COLO829 (cell line): ENCODE data around the gene MYOZ2.

Experiments
- DNase-seq: peaks from one replicate; pipeline ENCODE4 v3.0.0; 2012; ENCODE audit warnings: low spot score

The MYOZ2 gene

GRCh38 chr4:119135721-119136121, at the start of gene MYOZ2:
MYOZ2 (plus strand) TSS chr4:119135832; CDS start chr4:119136526, 694 bp downstream.
- no peak for DNase-seq

DNA sequence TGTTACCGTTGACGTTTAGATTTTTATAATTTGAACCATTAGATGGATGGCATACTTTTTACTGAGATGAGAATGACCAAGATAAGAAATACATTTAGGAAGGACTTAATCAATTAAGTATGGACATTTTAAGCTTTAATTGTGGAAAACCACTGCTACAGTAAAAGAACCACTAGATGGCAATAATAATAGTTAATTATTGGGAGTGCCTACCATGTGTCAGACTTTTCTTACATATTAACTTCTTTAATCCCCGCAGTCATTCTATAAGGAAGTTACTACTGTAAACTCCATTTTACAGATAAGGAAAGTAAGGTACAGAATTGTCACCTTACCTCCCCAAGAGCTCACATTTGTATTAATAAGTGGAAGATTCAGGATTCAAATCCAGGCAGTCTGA, 48.5 kb upstream of the MYOZ2 start:
- DNase-seq = peak; percentile 43

GRCh38 chr4:119087656-119088055, 48.0 kb upstream of the MYOZ2 start:
- no peak for DNase-seq

DNA sequence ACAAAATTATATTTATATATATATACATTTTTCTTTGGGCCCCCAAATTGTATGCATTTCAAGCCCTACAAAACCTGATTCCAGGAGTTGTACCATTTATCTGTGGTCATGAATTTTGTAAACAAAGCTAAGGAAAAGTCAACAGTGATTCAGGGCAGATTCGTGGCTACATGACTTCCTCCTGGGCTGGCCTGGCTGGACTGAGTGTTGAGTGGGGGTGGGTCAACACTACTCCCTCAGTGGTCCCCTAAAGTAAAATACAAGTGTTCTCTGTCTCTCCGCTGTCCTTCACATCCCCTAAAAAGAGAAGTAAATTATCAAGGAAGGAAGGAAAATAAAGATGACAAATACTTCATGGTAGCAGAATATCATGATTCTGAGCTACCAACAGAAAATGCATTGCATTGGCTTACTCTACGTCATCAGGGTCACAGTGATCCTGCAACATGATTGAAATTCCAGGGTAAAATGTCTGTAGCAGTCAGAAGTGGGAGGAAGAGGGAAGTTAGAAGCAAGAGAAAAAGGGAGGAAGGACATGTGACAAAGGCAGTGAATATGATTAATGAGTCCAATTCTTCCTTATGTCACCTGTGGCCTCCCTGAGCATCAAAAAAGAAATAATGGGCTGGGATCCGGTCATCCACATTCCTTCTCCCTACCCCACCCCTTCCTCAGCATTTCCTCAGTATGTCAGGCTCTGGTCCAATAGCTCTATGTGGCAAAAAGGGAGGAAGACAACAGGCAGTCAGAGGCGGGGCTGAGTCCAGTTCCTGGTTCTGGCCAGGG, 42.4 kb upstream of the MYOZ2 start:
- no peak for DNase-seq

DNA sequence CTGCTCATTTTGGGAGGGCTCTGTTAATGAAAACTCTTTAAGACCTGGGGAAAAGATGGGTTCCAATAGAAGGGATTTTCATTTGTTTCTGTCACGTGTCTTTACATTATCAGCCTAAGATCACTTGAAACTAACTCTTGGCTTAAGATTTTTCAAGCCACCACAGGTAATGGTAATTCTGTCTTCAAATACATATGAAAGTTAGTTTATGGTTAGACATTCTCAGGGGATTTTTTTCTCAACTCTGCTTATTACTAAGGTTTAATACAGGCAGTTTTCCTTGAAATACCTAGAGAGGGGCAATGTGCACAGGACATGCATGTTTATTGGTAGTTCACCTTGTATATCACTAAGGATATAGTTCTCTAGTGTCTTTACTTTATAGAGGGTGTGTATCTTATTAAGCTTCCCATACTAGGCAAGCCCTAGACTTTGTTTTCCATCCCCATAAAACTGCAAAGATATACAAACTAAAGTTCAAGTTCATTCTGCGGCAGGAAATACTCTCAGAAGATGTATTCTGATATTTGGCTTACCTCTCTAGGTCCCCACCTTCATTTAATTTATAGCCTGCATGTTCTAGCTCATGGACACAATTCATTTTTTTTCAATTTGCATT, 38.2 kb upstream of the MYOZ2 start:
- DNase-seq = no peak

DNA sequence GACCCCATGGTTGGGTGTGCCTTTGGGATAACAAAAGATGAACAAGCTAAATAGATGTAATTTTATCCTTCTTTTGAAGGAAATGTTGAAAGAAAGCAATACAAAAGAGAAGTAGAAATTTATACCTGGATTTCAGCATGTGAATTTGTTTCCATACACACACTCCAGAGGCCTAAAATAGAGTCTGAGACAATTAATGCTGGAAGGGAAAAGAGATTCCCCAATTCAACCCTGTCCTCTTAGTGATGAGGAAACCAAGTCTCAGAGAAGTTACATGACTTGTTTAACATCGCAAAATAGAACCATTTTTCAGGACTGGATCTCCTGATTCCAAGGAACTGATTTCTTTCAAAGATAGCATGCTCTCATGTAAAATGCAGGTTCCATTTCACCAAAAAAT, 37.3 kb upstream of the MYOZ2 start:
- no peak for DNase-seq

DNA sequence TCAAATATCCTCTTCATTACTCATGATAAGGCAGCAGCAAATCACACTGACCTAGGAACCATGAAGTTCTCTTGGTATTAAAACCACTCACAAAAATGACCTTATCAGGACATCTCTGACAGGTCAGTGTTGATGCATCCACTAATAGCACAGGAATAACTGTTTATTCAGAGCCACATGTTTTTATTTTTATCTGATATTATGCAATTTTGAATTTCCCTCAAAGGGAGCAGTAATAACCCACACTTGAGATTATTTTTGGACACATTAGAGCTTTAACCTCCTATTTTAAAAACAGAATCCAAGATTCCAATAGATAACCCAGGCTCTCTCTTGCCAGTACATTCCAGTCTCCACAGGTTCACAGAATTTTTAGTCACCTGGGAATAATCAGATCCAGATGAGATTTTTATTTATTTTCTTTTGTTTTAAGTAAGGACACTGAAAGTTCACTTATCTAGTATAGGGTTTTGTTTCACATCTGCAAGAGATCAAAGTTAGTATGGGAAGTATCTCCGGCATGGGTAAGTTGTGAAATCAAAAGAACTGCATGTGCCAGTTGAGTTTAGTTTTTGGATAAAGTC, 36.3 kb upstream of the MYOZ2 start:
- DNase-seq = no peak

DNA sequence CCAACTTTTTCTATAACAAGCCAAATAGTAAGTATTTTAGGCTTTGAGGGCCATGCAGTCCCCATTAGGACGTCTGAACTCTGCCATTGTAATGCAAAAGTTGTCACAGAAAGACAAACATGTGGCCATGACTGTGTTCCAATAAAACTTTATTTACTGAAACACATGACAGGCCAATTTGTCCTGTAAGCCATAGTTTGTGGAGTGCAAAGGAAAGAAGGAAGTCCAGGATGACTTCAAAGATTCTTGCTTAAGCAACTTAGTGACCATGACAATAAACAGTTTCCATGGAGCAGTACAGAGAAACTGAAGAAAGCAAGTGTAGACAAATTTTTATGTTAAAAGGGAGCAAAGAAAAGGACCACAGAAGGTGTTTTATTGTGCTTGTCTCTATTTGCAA, 35.0 kb upstream of the MYOZ2 start:
- no peak for DNase-seq

DNA sequence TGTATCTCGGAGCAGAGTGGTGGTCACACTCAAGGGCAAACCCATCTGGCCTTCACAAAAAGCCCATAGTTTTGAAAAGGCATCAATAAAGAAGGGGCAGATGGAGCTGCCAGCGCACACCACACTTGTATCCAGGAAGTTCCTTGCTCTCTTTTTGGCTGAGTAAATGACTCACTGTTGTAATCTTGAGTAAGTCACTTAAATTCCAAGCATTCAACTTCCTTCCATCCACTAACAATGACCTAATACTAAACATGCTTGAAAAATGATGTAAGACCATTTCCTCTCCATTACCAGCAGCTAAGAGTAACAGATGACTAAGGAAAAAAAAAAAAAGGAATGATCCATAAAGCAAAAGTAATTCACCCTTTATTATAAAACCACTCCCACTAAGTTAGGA, 32.4 kb upstream of the MYOZ2 start:
- peak; percentile 80 for DNase-seq

DNA sequence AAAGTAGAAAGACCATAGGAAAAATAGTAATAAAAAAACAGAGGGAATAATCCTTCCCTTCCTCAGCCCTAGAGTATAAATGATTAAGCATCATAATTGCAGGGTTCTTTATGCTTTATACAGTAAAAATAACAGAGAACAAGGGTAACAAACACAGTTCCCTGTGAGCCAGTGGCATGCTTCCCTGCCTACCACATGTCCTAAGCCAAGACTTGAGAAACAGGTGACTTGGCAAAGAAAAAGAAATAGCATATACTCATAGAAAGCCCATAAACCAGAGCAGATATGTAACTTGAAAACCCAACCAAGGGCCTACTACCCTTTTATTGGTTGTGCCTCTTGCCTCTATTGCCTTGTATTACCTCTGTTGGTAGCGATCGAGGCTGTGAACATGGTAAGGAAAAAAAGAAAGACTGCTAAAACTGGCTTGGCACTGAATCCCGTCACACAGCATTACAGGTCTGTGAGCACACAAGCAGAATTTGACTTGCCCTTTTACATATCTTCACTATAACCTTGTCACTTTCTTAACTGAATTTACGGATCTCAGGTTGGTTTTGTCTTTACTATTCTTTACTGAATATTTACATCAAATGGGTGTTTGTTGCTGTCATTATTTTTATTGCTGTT, 30.9 kb upstream of the MYOZ2 start:
- DNase-seq = no peak

- DNase-seq = no peak
These were observed 30.0 kb upstream of the MYOZ2 start for GRCh38 chr4:119105605-119106004.

DNA sequence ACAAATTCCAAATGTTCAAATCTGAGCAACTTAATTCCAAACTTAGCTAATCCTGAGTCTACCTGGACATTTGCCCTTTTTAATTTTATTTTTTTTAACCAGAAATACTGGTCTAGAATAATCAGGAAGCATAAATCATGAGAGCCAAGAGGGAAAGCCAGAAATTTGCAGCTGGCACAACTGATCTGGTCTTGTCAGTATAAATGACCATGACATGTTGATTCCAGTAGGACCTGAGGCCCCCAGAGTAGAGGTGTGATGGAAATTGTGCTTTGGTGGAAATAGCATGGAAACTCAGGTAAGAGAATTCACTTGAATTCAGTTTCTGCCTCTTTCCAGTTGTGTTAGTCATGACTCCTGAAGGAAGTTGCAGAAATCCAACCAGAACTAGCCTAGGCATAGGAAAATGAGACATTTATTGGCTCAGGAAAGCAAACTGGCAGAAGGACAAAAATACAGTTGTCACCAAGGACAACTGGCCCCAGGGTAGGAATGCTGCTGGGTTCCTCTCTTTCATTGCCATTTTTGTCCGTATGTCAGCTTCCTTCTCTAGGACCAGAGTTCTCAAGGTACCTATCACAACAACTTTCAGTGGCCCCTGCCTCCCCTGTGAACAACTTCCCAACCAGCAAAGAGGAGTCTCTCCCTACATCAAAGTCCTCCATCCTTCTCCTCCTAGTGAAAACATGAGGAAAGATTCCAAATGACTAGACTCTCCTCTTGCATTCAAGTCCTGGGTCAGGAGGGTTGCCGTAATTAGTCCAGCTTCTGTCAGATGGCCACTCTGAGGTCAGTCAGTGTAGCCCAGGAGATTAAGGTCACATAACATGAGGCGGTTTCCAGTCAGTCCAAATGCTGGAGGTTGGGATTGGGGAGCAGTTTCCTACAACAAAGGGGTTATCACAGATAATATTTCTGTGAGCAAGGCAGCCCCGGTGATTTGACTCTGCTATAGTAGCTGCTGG, 29.3 kb upstream of the MYOZ2 start:
- DNase-seq = no peak

GRCh38 chr4:119110121-119110520, 25.5 kb upstream of the MYOZ2 start:
- DNase-seq = no peak

- DNase-seq = no peak
These were observed 24.3 kb upstream of the MYOZ2 start for GRCh38 chr4:119111296-119111695.

GRCh38 chr4:119113033-119113655, 22.5 kb upstream of the MYOZ2 start:
- peak; percentile 92 for DNase-seq

GRCh38 chr4:119116021-119116420, 19.6 kb upstream of the MYOZ2 start:
- peak; percentile 86 for DNase-seq

- no peak for DNase-seq
These were observed 18.4 kb upstream of the MYOZ2 start for GRCh38 chr4:119116925-119117900.

GRCh38 chr4:119118397-119118796, 17.2 kb upstream of the MYOZ2 start:
- DNase-seq = peak; percentile 80

DNA sequence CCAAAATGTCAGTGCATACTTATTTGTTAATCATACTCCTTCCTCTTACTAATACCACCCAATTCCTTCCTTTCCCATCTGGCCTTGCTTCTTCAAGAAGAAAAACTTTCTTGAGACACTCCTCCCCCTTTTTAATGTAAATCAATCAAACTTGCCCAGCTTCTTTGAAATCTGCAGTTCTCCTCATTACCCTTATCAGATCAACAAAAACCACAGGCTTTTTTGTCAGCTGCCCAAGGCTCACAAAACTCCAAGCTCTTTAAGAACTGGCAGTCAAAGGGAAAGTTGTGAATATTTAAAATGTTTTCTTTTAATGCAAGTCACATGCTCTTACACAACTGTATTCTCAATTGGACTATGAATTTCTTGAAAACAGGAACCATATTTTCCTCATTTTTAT, 11.3 kb upstream of the MYOZ2 start:
- DNase-seq = peak; percentile 63

DNA sequence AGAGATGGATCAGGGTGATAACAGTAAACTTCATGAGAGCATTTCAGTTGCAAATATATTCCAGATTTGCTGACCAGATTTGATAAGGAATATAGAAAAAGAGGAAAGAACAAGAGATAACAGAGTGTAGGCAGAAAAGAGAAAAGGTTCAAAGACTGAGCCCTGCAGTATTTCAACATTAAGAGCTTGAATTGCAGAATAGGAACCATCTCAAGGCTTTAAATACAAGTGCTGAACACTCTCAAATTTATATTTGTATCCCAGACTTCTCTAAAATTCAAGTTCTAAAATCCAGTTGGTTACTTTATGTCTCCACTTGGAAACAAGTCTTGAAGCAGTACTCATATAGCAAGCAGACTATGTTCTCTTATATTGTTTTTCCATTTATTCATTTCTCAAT, 9.7 kb upstream of the MYOZ2 start:
- no peak for DNase-seq
